Vagina (tissue), 2 donors: Measurements from ENCODE around the gene ZBTB7A. TPM values are rescaled to one million over a fixed set of nuclear protein-coding genes. Genes with fewer than 3 reads are reported as not detected.

Experiments used
- DNase-seq, 2 donors: peaks; one replicate each; pipeline ENCODE4 v3.0.0-alpha.2; 2017; ENCODE audit errors: extremely low spot score in 2 of 2
- H3K27ac ChIP-seq: fragments of 200-600 bp; sonication (generic); one replicate; pipeline ENCODE4 v1.5.1; 2019
- H3K27me3 ChIP-seq: fragments of 200-600 bp; sonication (generic); one replicate; pipeline ENCODE4 v1.5.1; 2019
- H3K36me3 ChIP-seq, 2 donors: fragments of 200-600 bp; sonication (generic); one replicate each; pipeline ENCODE4 v1.5.1; 2017 to 2019
- H3K4me1 ChIP-seq: fragments of 200-600 bp; sonication (generic); one replicate; pipeline ENCODE4 v1.5.1; 2019
- H3K4me3 ChIP-seq, 2 donors: fragments of 200-600 bp; sonication (generic); 1 replicate in 1 of 2; 2 replicates in 1 of 2; pipeline ENCODE4 v1.5.1; 2016 to 2019
- H3K9me3 ChIP-seq: fragments of 200-600 bp; sonication (generic); one replicate; pipeline ENCODE4 v1.5.1; 2019
- POLR2A ChIP-seq, 2 donors: fragments of 450-650 bp; IDR thresholded peaks; one replicate each; pipeline ENCODE4 v1.6.1; 2017; ENCODE audit warnings: antibody characterized with exemption in 2 of 2, mild to moderate bottlenecking in 2 of 2, moderate library complexity in 2 of 2
- POLR2AphosphoS5 ChIP-seq, 2 donors: sonication (generic); formaldehyde crosslinking; IDR thresholded peaks; one replicate each; pipeline ENCODE4 v1.9.0; 2017; ENCODE audit warnings: antibody characterized with exemption in 2 of 2, mild to moderate bottlenecking in 2 of 2, low read depth in 1 of 2; ENCODE audit not compliant: insufficient read depth in 1 of 2
- intact Hi-C: fragments of 100-400 bp; cut with DNase I; formaldehyde crosslinking; loops from one replicate; pipeline ENCODE4 v1.15.1; 2023
- total RNA-seq: library from RNA; depleted of rRNA; stranded (reverse); fragments of >200 nt; gene quantifications from one replicate; pipeline ENCODE4 v1.2.3, GENCODE V29; 2016
- TF ChIP-seq, protein P1 (sequence below), 3 experiments: fragments of 450-650 bp in 2 of 3; fragments of 200-600 bp in 1 of 3; sonication (generic) in 1 of 3; IDR thresholded peaks; one replicate each; pipeline ENCODE4 v1.5.1; 2017 to 2019; ENCODE audit warnings: antibody characterized with exemption in 3 of 3, mild to moderate bottlenecking in 2 of 3, moderate library complexity in 2 of 3

ZBTB7A gene
- total RNA-seq, 1 donor from 2014 or later: 60.6 TPM

DNA sequence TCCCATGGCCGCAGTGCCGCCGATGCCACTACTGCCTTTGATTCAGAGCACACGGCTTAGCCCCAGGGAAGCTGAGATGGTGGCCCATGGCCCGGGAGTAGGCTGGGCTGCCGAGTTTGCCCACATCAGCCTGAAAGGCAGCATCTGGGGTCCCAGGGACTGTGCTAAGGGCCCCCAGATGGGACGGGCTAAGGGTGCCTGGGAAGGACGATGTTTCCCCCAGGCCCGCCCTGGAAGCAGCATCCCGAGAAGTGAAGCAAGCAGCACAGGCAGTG is 34.7 kb upstream of the ZBTB7A start:
- no peaks in the 10 kb centered on the region for H3K9me3 ChIP-seq
- H3K27ac ChIP-seq: no peak overlapping the region
- H3K4me3 ChIP-seq: no peak overlapping the region
- no peaks in the 10 kb centered on the region for H3K27me3 ChIP-seq
- no peak for DNase-seq
- H3K36me3 ChIP-seq: peaks cover 0 to 41% of the 10 kb centered on the region in 2 donors
- TF ChIP-seq POLR2A (IDR thresholded peaks at IDR 0.05) (no peak), POLR2AphosphoS5 (IDR thresholded peaks at IDR 0.05; ENCODE audit: insufficient read depth in 1 of 2, low read depth in 1 of 2) (no peak)
- TF ChIP-seq, protein P1, sequence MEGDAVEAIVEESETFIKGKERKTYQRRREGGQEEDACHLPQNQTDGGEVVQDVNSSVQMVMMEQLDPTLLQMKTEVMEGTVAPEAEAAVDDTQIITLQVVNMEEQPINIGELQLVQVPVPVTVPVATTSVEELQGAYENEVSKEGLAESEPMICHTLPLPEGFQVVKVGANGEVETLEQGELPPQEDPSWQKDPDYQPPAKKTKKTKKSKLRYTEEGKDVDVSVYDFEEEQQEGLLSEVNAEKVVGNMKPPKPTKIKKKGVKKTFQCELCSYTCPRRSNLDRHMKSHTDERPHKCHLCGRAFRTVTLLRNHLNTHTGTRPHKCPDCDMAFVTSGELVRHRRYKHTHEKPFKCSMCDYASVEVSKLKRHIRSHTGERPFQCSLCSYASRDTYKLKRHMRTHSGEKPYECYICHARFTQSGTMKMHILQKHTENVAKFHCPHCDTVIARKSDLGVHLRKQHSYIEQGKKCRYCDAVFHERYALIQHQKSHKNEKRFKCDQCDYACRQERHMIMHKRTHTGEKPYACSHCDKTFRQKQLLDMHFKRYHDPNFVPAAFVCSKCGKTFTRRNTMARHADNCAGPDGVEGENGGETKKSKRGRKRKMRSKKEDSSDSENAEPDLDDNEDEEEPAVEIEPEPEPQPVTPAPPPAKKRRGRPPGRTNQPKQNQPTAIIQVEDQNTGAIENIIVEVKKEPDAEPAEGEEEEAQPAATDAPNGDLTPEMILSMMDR (IDR thresholded peaks at IDR 0.05): no peak
- intact Hi-C loops: no loop called here
- H3K4me1 ChIP-seq: peaks cover 8% of the 10 kb centered on the region

- intact Hi-C loops: no loop called here
- no peak for TF ChIP-seq POLR2A (IDR thresholded peaks at IDR 0.05)
- TF ChIP-seq POLR2AphosphoS5 (IDR thresholded peaks at IDR 0.05; ENCODE audit: insufficient read depth in 1 of 2, low read depth in 1 of 2): no peak
- TF ChIP-seq, protein P1 (IDR thresholded peaks at IDR 0.05): no peak
- H3K9me3 ChIP-seq: no peaks in the 10 kb centered on the region
- H3K4me1 ChIP-seq: peaks cover 13% of the 10 kb centered on the region
- H3K27ac ChIP-seq: no peak overlapping the region
- no peak for DNase-seq
- H3K27me3 ChIP-seq: no peaks in the 10 kb centered on the region
- H3K36me3 ChIP-seq: peaks cover 0 to 41% of the 10 kb centered on the region in 2 donors
- H3K4me3 ChIP-seq: no peak overlapping the region
These were observed 34.2 kb upstream of the ZBTB7A start for GRCh38 chr19:4100647-4101495.

GRCh38 chr19:4099041-4099764 is 32.5 kb upstream of the ZBTB7A start:
- no peak for DNase-seq
- intact Hi-C loops: no loop called here
- no peak for TF ChIP-seq POLR2AphosphoS5 (IDR thresholded peaks at IDR 0.05; ENCODE audit: insufficient read depth in 1 of 2, low read depth in 1 of 2)
- no peak for TF ChIP-seq POLR2A (IDR thresholded peaks at IDR 0.05)
- TF ChIP-seq, protein P1 (IDR thresholded peaks at IDR 0.05): no peak
- H3K4me3 ChIP-seq: no peak overlapping the region
- H3K36me3 ChIP-seq: peaks cover 0 to 49% of the 10 kb centered on the region in 2 donors
- H3K4me1 ChIP-seq: peaks cover 19% of the 10 kb centered on the region
- no peak overlapping the region for H3K27ac ChIP-seq
- no peaks in the 10 kb centered on the region for H3K9me3 ChIP-seq
- H3K27me3 ChIP-seq: no peaks in the 10 kb centered on the region

GRCh38 chr19:4098493-4098892 is 31.8 kb upstream of the ZBTB7A start:
- Histone ChIP-seq H3K36me3 (peaks cover 0 to 56% of the 10 kb centered on the region in 2 donors), H3K27me3 (no peaks in the 10 kb centered on the region), H3K4me1 (peaks cover 19% of the 10 kb centered on the region), H3K4me3 (no peak overlapping the region), H3K9me3 (no peaks in the 10 kb centered on the region), H3K27ac (no peak overlapping the region)
- intact Hi-C loops: no loop called here
- TF ChIP-seq POLR2AphosphoS5 (IDR thresholded peaks at IDR 0.05; ENCODE audit: insufficient read depth in 1 of 2, low read depth in 1 of 2) (no peak), POLR2A (IDR thresholded peaks at IDR 0.05) (no peak)
- TF ChIP-seq, protein P1 (IDR thresholded peaks at IDR 0.05): no peak
- no peak for DNase-seq

GRCh38 chr19:4097501-4097900 is 30.8 kb upstream of the ZBTB7A start:
- Histone ChIP-seq H3K27ac (no peak overlapping the region), H3K27me3 (no peaks in the 10 kb centered on the region), H3K9me3 (no peaks in the 10 kb centered on the region), H3K4me1 (peaks cover 19% of the 10 kb centered on the region), H3K36me3 (peaks cover 0 to 59% of the 10 kb centered on the region in 2 donors), H3K4me3 (no peak overlapping the region)
- TF ChIP-seq POLR2A (IDR thresholded peaks at IDR 0.05) (no peak), POLR2AphosphoS5 (IDR thresholded peaks at IDR 0.05; ENCODE audit: insufficient read depth in 1 of 2, low read depth in 1 of 2) (peak in 1 of 2 donors; percentile 60)
- TF ChIP-seq, protein P1 (IDR thresholded peaks at IDR 0.05): no peak
- no peak for DNase-seq
- intact Hi-C loops: no loop called here
